Endometrial microvascular endothelial cells (primary cell): Measurements from ENCODE around the gene CLIC4. TPM values are rescaled to one million over a fixed set of nuclear protein-coding genes. Genes with fewer than 3 reads are reported as not detected.
"Not testable (repeated sequence)": the region's sequence is repeated elsewhere in the genome, so short reads cannot be mapped to it uniquely, and the experiment has no call there.

Experiments used
- in situ Hi-C: cut with HindIII; loops from 2 replicates; pipeline ENCODE4 v1.10.0; 2017; ENCODE audit warnings: low sequenced_read_pairs, low pct_unique_long_range_greater_than_20kb; ENCODE audit errors: inconsistent ontology term
- total RNA-seq: library from RNA; depleted of rRNA; stranded (reverse); fragments of >200 nt; gene quantifications from one replicate; pipeline ENCODE4 v1.2.3, GENCODE V29; 2015; ENCODE audit errors: inconsistent ontology term

CLIC4 gene
- total RNA-seq, 1 donor from 2014 or later = 565 TPM

DNA sequence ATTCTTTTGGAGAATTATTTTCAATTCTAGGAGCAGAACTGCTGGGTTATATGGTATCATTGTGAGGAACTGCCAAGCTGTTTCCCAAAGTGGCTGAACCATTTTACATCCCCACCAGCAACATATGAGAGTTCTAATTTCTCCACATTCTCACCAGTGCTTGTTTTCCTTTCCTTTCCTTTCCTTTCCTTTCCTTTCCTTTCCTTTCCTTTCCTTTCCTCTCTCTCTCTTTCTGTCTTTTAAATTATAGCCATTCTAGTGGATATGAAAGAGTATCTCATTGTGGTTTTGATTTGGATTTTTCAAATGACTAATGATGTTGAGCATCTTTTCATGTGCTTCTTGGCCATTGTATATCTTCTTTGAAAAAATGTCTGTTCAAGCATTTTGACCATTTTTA is 139.5 kb downstream of the CLIC4 start:
- in situ Hi-C loops = no loop called here

DNA sequence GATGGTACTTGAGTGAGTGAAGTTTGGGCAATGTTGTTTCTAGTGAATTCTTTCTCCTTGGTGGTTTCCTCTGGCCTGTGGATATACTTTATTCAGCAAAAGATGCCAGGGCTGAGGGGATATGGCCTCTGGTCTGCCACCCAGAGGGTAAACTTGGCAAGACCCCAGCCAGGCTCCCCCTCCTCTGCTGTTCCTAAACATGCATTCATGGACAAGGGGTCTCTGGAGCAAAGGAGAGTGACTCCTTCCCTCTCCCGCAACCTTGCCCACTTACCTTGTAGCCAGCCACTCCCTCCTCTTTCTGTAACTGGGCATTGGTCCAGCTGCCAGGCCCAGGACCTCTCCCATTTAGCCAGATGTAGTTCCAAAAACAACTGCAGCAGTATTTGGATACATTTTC is 141.0 kb downstream of the CLIC4 start:
- in situ Hi-C loops = no loop called here

DNA sequence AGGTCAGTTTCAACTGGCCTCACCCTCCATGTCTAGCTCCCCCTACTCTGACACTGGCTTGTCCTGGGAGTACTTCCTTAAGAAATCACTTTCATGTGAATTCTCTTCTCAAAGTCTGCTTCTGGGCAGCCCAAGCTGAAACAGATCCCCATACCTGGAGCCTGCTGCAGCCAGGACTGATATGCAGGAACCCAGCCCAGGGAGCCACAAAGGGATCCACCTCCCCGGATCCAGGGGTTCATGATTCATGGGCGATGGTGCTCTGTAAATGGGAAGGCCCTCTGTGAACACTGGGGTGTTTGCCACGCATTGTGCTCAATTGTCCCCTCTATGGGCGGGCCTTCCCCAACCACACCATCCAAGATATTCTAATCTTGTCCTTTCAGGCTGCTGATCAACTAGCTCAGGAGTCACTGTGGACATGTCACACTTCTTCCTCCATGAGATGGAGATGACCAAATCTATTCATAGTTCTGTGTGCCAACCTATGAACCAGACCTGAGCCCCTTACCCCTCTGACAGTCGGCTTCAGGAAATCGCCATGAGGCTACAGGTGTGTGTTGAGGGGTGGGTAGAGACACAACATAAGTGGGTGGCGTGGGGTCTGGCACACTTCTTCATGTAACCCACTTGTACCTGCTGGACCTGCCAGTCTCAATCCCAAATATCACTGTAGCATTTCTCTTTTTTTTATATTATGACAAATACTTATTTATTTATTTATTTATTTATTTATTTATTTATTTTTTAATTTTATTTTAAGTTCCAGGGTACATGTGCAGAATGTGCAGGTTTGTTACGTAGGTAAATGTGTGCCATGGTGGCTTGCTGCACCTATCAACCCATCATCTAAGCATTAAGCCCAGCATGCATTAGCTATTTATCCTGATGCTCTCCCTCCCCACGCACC is 143.1 kb downstream of the CLIC4 start:
- in situ Hi-C loops = no loop called here

DNA sequence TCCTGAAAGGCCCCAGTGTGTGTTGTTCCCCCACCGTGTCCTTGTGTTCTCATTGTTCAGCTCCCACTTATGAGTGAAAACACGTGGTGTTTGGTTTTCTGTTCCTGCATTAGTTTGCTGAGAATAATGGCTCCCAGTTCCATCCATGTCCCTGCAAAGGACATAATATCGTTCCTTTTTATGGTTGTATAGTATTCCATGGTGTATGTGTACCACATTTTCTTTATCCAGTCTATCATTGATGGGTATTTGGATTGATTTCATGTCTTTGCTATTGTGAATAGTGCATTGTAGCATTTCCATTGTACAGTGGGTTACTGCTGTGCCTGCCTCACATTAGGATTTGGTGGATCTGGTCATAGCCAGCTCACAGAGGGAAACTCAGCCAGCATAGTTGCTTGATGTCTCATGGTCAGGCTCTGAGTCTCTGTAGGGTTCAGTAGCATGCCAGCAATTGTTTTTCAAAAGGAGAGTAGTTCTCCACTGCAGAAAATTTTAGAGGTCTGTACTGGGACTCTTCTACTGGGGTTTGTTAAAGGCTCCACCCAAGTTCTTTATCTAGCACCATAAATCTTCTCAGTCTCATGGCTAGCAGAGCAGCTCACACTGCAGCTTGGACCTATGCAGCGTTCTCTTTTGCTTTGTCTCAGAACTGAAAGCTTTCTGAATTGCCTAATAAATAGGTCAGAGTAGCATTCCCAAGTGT is 143.9 kb downstream of the CLIC4 start:
- in situ Hi-C loops = no loop called here

DNA sequence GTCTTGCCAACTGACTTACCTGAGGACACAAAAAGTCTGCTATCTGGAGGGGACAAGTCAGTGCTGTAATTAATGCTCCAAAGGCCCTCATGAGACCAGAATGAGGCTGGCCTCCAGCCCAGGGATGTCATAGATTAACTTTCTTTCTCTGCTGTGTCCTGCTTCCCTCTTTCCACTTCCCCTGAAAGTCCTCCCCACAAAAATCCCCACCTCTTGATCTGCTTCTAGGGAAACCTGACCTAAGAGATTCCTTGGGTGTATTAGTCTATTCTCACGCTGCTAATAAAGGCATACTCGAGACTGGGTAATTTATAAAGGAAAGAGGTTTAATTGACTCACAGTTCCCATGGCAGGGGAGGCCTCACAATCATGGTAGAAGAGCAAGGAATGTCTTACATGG is 145.6 kb downstream of the CLIC4 start:
- in situ Hi-C loops = no loop called here

DNA sequence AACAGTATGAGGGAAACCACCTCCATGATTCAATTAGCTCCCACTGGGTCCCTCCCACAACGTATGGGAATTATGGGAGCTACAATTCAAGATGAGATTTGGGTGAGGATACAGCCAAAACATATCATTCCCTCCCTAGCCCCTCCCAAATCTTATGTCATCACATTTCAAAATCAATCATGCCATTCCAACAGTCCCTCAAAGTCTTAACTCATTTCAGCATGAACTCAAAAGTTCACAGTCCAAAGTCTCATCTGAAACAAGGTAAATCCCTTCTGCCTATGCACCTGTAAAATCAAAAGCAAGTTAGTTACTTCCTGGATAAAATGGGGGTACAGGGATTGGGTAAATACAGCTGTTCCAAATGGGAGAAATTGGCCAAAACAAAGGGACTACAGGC is 146.1 kb downstream of the CLIC4 start:
- in situ Hi-C loops = not testable (repeated sequence)

DNA sequence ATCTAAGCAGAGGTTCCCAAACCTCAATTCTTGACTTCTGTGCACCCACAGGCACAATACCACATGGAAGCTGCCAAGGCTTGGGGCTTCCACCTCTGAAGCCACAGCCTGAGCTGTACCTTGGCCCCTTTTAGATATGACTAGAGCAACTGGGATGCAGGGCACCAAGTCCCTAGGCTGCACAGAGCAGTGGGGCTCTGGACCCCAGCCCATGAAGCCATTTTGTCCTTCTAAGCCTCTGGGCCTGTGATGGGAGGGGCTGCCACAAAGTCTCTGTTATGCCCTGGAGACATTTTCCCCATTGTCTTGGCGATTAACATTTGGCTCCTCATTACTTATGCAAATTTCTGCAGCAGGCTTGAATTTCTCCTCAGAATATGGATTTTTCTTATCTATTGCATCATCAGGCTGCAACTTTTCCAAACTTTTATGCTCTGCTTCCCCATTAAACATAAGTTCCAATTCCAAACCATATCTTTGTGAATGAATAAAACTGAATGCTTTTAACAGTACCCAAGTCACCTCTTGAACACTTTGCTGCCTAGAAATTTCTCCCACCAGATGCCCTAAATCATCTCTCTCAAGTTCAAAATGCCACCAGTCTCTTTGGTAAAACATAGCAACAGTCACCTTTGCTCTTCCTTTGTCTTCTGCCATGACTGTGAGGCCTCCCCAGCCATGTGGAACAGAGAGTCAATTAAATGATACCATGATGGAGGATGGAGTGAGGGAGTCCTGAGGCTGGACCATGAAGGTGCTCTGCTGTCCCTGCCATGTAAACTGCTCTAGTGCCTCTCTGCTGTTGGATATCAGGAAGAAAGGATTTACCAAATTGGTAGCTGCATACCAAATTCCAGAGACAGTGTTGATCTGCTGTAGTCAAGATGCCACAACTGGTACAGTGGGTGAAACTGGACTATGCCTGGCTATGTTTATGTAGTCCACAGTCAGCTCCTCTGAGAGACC is 147.2 kb downstream of the CLIC4 start:
- in situ Hi-C loops = no loop called here

DNA sequence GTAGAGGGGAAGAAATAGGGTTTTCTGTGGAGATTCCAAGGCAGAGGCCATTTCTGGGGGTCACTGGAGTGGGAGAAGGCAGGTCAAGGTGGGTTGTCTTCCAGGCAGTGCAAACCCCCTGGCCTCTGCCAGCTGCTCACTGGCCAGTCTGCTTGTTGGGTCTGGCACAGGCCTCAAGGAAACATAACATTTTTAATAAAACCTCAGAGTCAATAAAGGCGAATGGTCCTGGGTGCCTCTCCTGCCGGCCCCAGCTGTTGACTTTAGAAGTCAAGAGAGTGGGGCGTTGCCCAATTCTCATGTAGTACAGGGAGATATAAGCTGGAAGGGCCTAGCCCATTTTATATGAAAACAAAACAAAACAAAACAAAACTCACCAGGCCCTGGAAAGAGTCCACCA is 148.2 kb downstream of the CLIC4 start:
- in situ Hi-C loops = no loop called here

Other genes starting within 250 kb of the CLIC4 start
- 11.7 TPM for gene RCAN3, start 242.6 kb upstream of the CLIC4 start, total RNA-seq
- gene NCMAP, start 189.4 kb upstream of the CLIC4 start, total RNA-seq = not detected
- 38.7 TPM for gene SRRM1, start 102.1 kb upstream of the CLIC4 start, total RNA-seq
- not detected for gene RUNX3, start 184.8 kb downstream of the CLIC4 start, total RNA-seq